ENCODE data around the gene CPED1.

Gene CPED1

DNA sequence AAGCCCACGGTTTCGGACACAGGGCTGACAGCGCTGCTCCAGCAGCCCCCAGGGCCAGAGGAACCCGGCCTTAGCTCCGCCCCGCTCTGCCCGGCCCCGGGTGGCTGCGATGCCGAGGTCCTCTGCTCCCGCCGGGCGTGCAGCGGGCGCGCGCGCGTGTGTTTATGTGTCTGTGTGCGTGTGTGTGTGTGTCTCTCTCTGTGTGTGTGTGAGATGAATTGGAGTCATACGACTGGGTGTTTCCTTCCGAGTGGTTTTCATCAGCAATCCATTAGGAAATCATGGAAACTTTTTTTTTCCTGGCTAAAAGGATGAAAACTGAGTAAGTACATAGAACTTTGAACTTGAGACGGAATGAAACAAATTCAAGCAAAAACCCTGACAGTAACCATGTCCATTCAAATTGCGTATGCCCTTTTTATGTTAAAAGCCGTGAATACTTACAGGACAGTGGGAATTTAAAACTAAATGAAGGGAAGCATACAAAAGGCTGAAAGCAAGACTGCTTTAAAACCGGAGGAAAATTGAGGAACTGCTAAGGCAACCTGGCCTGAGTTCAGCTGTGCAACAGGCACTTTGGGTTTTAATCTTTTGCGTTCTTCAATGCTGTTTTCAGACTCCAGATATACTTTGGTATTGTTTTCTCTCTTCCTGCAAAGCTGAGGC is at the start of gene CPED1:
TSS of gene CPED1 (plus strand) at position 121 of the 666 bp plus-strand sequence. CDS start 911 bp downstream, outside the sequence.
- FAIRE-seq, result peak; percentile 43
- TF ChIP-seq POLR2A (IDR thresholded peaks at IDR 0.05; ENCODE audit: low read depth, low read length), result no peak
- peak; percentile 61 for DNase-seq (ENCODE audit: insufficient read length, low spot score)

DNA sequence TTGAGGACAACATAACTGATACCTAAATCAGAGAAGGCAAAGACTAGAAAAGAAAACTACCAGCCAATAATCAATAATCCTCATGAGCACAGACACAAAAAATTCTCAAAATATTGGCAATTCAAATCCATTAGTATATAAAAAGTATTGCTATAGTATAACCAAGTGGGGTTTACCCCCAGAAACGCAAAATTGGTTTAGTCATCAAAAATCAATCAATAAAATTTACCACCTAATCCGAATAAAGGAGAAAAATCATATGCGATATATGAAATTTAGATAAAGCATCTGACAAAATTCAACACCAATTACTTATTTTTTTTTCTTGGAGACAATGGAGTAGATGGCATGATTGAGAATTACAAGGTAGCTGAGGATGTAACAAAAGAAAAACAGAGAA is 49.2 kb upstream of the CPED1 start:
- no peak for TF ChIP-seq POLR2A (IDR thresholded peaks at IDR 0.05; ENCODE audit: low read depth, low read length)
- no peak for FAIRE-seq
- no peak for DNase-seq (ENCODE audit: insufficient read length, low spot score)

DNA sequence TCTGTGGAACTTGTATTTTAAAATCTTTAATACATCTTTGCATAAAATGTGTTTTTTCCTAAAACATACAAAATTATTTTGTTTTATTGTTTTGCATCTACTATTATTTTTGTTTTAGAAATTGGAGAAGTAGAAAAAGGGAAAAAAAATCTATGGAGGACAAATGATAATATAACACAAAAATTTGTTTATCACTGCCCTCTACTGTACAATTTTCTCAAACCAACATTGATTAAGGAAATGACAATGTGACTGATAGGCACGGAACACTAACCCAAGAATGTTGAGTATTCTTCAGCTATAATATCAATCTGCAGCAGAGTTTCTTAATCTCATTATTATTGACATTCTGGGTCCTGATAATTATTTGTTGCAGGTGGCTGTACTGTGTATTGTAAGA is 47.4 kb upstream of the CPED1 start:
- no peak for TF ChIP-seq POLR2A (IDR thresholded peaks at IDR 0.05; ENCODE audit: low read depth, low read length)
- DNase-seq (ENCODE audit: insufficient read length, low spot score), result no peak
- peak; percentile 80 for FAIRE-seq

DNA sequence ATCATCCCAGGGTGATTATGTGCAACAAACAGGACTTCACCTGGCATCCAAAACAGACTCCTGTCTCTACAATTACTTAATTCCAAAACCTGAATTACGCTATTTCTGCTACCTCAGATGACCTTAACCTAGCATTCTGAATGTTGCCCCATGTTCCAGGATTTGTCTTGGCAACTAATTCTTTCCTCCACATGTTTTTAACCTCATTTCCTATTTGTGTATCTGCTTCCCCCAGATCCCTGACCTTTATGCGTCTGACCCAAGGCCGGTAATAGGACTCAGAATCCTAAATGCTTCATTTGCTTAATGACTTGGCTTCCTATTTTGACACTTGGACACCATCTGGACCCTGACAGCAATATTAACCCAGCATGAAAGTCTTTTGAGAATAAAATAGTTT is 46.7 kb upstream of the CPED1 start:
- DNase-seq (ENCODE audit: insufficient read length, low spot score), result no peak
- no peak for FAIRE-seq
- no peak for TF ChIP-seq POLR2A (IDR thresholded peaks at IDR 0.05; ENCODE audit: low read depth, low read length)

DNA sequence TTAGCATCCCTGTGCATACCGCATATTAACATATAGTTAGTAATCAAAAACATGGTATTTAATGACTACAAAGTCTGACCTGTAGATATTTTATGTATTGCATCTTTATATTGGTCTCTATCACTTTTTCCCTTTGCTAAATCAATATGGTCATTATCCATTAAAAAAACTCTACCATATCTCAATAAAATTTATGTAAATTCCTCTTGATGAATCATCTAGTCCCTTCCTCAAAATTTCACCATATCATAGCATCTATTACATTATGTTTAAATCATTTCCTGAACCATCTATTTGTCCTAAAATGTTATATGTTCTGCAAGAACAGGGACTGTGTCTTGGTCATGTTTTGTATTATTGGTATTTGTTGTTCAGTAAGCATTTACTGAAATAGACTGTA is 45.6 kb upstream of the CPED1 start:
- FAIRE-seq, result no peak
- no peak for TF ChIP-seq POLR2A (IDR thresholded peaks at IDR 0.05; ENCODE audit: low read depth, low read length)
- DNase-seq (ENCODE audit: insufficient read length, low spot score), result no peak

DNA sequence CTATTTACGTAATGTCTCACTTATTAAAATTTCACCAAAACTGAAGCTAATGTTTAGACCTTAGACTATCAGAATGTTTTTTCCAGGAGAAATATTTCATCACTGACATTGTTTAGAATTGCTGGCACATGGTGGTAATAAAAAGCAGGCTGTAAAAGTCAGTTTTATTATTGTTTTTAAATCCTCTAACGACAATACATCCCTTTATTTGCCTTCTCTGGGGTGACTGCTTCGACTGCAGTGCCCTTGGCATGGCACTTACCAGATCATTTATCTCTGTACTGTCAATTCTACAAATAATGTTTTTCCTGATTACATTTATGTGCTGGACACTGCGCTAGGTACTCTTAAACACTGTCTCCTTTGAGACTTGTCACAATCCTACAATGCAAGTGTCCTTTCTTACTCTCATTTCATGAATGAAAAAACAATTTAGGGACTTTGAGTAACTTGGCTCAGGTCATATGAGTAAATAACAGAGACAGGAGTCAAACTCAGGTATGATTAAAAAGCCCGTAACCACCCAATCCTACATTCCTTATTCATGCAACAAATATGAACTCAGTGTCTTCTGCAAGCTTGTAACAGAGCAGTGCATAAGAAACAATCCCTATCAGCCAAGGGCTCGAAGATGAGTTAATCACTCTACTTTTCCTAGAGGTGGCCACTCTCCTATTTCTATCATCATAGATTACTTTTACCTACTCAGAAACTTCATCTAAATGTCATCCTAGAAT is 43.5 kb upstream of the CPED1 start:
- no peak for FAIRE-seq
- TF ChIP-seq POLR2A (IDR thresholded peaks at IDR 0.05; ENCODE audit: low read depth, low read length), result no peak
- DNase-seq (ENCODE audit: insufficient read length, low spot score), result no peak

DNA sequence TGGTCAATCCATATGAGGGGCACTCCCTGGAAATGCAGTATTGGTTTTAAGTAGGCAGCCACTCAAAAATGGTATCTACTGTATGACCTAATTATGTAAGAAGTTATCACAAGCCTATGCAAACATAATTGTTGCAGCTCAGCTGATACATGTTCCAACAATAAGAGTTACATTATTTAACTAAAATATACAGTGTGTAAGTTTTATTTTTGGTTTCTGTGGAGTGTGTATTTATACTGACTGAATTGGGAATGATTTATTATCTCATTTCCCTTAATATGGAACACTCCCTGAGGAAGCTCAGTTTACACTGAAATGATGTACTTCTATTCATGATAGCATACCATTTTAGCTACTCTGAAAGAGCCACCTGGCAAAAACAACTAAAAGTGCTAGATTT is 40.5 kb upstream of the CPED1 start:
- no peak for TF ChIP-seq POLR2A (IDR thresholded peaks at IDR 0.05; ENCODE audit: low read depth, low read length)
- no peak for DNase-seq (ENCODE audit: insufficient read length, low spot score)
- no peak for FAIRE-seq

DNA sequence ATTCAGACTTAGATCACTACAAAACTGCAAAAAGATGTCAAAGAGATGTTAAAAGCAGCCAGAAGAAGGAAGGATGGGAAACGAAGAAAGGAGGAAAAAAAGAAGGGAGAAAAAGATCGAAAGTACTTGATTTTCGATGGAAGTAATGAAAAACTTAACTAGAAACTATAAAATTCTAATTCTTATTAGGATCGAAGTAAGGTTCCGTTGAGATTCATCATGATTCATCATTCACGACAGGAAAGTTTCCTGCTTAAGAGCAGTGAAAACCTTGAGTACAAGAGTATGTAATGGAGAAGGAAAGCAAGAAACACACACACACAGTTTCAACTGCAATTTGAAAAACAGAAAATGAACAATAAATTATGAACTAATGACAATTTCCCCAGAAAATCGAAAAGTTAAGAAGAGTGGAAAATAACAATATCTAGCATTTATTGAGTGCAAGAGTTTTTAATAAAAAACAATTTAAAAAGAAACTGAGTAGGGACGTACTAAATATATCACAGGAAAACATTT is 39.1 kb upstream of the CPED1 start:
- DNase-seq (ENCODE audit: insufficient read length, low spot score) (no peak), FAIRE-seq (peak; percentile 48)
- TF ChIP-seq POLR2A (IDR thresholded peaks at IDR 0.05; ENCODE audit: low read depth, low read length), result no peak

DNA sequence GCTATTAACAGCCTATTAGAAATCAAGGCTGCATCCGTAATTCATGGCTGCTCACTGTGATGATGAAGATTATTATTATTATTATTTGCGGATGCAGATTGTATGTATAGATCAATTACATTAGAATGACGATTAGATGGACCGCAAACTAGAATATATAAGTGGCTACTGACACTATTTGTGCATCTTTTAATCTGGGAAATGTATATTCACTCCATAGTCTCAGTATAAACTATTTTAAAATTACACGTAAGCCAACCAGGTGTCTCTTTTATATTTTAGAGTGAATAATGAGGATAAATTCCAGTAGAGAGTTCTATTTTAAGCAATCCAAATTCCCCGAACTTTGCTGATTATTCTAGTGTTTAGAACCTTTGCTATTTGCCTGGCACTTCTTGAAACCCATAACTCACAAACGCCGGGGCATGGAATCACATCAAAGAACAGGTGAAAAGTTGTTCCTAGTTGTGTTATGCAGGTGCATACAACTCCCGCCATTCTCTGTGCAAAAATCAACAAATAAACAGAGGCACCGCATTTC is 38.4 kb upstream of the CPED1 start:
- no peak for TF ChIP-seq POLR2A (IDR thresholded peaks at IDR 0.05; ENCODE audit: low read depth, low read length)
- FAIRE-seq, result no peak
- DNase-seq (ENCODE audit: insufficient read length, low spot score), result no peak

DNA sequence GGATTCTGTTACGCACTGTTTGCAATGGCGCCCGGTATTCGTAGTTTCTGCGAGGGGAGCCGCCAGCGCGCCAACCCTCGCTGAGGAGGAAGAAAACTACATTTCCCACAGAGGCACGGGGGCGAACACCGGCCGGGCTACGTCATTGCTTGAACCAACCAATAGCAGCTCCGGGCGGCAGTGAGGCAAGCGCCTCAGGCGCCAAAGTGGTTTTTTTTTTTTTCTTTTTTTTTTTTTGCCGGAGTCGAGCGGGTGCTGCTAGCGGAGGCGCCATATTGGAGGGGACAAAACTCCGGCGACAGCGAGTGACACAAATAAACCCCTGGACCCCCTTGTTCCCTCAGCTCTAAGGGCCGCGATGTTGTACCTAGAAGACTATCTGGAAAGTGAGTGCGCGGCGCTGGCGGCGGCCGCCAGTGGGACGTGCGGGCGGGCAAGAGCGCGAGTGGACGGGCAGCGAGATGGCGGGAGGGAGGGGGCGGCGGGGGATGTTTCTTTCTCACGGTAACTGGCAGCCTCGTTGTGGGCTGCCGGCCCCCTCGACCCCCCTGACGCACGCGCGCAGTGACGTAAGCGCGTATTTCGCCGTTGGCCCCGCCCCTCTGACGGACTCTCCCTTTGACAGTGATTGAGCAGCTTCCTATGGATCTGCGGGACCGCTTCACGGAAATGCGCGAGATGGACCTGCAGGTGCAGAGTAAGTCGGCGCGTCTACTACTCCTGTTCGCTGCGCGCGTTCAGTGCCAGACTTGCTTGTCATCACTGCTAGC is 37.8 kb upstream of the CPED1 start, which contains the start of gene ING3:
TSS of gene ING3 (plus strand) at position 239 of the 770 bp plus-strand sequence. CDS start at position 359, 120 bp downstream.
- DNase-seq (ENCODE audit: insufficient read length, low spot score) (peak; percentile 70), FAIRE-seq (peak; percentile 99)
- peak; percentile 50 for TF ChIP-seq POLR2A (IDR thresholded peaks at IDR 0.05; ENCODE audit: low read depth, low read length)

DNA sequence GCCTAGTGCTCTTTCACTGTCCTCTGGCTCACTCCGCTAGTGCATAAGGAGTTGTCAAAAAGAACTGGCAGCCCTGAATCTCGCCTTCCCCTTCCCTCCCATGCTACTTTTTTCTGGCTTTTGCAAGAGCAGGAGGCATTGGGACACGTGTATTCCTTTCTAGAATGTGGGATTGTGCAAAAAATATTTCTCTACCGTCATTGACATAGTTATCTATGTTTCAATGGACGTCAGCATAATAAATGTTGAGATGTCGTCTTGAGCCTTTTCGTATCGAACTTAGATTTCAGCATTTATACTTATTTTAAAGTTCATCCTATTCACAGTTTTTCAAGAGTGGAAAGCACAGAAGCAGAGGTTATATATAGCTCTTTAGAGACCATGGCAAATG is 37.2 kb upstream of the CPED1 start:
- DNase-seq (ENCODE audit: insufficient read length, low spot score) (no peak), FAIRE-seq (no peak)
- no peak for TF ChIP-seq POLR2A (IDR thresholded peaks at IDR 0.05; ENCODE audit: low read depth, low read length)

DNA sequence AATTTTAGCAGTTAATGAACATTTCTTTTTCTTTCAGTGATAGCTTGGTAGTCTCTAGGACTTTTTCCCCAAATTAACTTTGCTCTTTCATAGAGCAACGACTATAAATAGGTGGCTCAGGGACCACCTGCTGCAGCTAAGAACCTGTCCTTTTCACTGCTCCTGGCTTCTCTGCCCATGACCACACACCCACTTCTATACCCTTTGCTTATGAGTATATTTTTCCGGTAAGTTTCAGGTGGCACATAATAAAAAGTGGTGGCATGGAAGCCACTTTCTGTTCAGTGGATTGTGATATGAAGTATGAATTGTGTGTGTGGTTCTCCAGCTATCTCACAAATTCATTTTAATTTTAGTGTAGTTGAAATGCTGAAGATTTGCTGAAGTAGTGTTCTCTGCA is 36.7 kb upstream of the CPED1 start:
- FAIRE-seq (no peak), DNase-seq (ENCODE audit: insufficient read length, low spot score) (no peak)
- TF ChIP-seq POLR2A (IDR thresholded peaks at IDR 0.05; ENCODE audit: low read depth, low read length), result no peak

DNA sequence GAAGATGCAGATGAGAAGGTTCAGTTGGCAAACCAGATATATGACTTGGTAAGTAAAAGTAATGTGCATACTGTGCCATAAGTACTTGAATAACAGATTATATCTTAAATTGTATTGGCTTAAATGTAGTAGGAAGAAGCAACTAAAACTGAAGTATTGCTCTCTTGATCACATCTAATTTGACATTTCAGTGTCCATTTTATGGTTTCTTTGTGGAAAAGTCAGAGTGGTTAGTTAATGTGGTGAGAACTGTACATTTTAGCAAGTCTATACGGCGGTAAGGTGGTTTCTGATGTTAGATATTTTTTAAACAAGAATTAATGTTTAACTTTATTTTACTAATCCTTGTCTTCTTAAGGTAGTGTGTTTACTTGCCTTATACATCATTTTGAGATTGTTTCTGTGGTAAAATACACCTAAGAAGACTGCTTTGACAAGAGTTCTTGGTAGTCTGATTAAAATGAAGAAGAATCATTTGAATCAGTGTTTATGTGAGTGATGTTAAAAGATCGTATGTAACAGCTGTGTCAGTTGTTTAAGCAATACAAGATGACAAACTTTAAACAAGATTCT is 32.8 kb upstream of the CPED1 start:
- FAIRE-seq (peak; percentile 23), DNase-seq (ENCODE audit: insufficient read length, low spot score) (no peak)
- no peak for TF ChIP-seq POLR2A (IDR thresholded peaks at IDR 0.05; ENCODE audit: low read depth, low read length)

Measured in H54 (cell line).